OCI-LY7 (cell line): ENCODE measurements around the gene GPSM1. TPM values are rescaled to one million over a fixed set of nuclear protein-coding genes. Genes with fewer than 3 reads are reported as not detected.

Source experiments
- BruUV-seq: library from RNA; stranded (reverse); fragments of 400-500 nt; replicated peaks from 2 replicates; lab custom pipeline; 2021; lab: Mats Ljungman, UMichigan
- CTCF ChIA-PET: fragments of 300-600 bp; sonication (Branson Sonifier 250); formaldehyde crosslinking; loops from one replicate; lab custom pipeline; 2022; ENCODE audit warnings: antibody characterized with exemption; ENCODE audit not compliant: unreplicated experiment; lab: Charles Lee
- POLR2A ChIA-PET: fragments of 300-600 bp; sonication (Branson Sonifier 250); formaldehyde crosslinking; loops from one replicate; lab custom pipeline; 2022; ENCODE audit warnings: antibody characterized with exemption; lab: Charles Lee
- DNase-seq: peaks from one replicate; pipeline ENCODE4 v3.0.0-alpha.2; 2015; ENCODE audit warnings: low spot score
- H2AFZ ChIP-seq: fragments of 200-600 bp; sonication (generic), shearing (Covaris generic); 2 replicates; pipeline ENCODE4 v1.6.1; 2014; ENCODE audit warnings: mild to moderate bottlenecking, antibody characterized with exemption, low read length, moderate library complexity
- H3K27ac ChIP-seq: fragments of 200-600 bp; sonication (generic); 2 replicates; pipeline ENCODE4 v1.5.1; 2014; ENCODE audit warnings: mixed run types, low read depth, mild to moderate bottlenecking, moderate library complexity, low read length, inconsistent platforms; ENCODE audit not compliant: poor library complexity, severe bottlenecking
- H3K36me3 ChIP-seq: fragments of 200-600 bp; sonication (generic); 2 replicates; pipeline ENCODE4 v1.6.1; 2014; ENCODE audit warnings: mild to moderate bottlenecking, antibody characterized with exemption, low read length, moderate library complexity, mixed read lengths; ENCODE audit not compliant: insufficient read depth
- H3K4me1 ChIP-seq: fragments of 200-600 bp; sonication (generic); 2 replicates; pipeline ENCODE4 v1.5.1; 2014; ENCODE audit warnings: mild to moderate bottlenecking, low read length; ENCODE audit not compliant: insufficient read depth, poor library complexity, severe bottlenecking
- H3K4me2 ChIP-seq: fragments of 200-600 bp; sonication (generic); 2 replicates; pipeline ENCODE4 v1.6.1; 2014; ENCODE audit warnings: mild to moderate bottlenecking, low read length
- H3K4me3 ChIP-seq: fragments of 200-600 bp; sonication (generic); 2 replicates; pipeline ENCODE4 v1.5.1; 2014; ENCODE audit warnings: mild to moderate bottlenecking, low read depth, low read length; ENCODE audit not compliant: poor library complexity, severe bottlenecking
- H3K79me2 ChIP-seq: fragments of 200-600 bp; sonication (generic); 2 replicates; pipeline ENCODE4 v1.6.1; 2016; ENCODE audit warnings: low read depth, mild to moderate bottlenecking, low read length, moderate library complexity, mixed read lengths; ENCODE audit not compliant: insufficient read depth
- H3K9me2 ChIP-seq: fragments of 200-600 bp; sonication (generic); 2 replicates; pipeline ENCODE4 v1.6.1; 2016; ENCODE audit warnings: mild to moderate bottlenecking, low read length, mixed read lengths; ENCODE audit not compliant: insufficient read depth
- H3K9me3 ChIP-seq: fragments of 200-600 bp; sonication (generic); 2 replicates; pipeline ENCODE4 v1.6.1; 2014; ENCODE audit warnings: mild to moderate bottlenecking, mixed run types, low read length, mixed read lengths
- H4K20me1 ChIP-seq: fragments of 200-600 bp; sonication (generic); 2 replicates; pipeline ENCODE4 v1.6.1; 2014; ENCODE audit warnings: mild to moderate bottlenecking, antibody characterized with exemption, low read length, moderate library complexity, mixed read lengths; ENCODE audit not compliant: insufficient read depth
- CTCF ChIP-seq: fragments of 200-600 bp; sonication (generic); conservative IDR thresholded peaks from 2 replicates; pipeline ENCODE4 v1.5.1; 2014; ENCODE audit warnings: mild to moderate bottlenecking, antibody characterized with exemption, low read length, moderate library complexity, mixed read lengths
- EZH2phosphoT487 ChIP-seq: fragments of 200-600 bp; sonication (generic); IDR thresholded peaks from 2 replicates; pipeline ENCODE4 v1.6.1; 2018; ENCODE audit warnings: low read depth, borderline replicate concordance, mild to moderate bottlenecking, mixed run types, antibody characterized with exemption, low read length, moderate library complexity, mixed read lengths
- intact Hi-C: fragments of 100-400 bp; cut with micrococcal nuclease; formaldehyde crosslinking; loops from one replicate; pipeline ENCODE4 v1.10.0; 2022; ENCODE audit not compliant: unreplicated experiment
- total RNA-seq, 2 experiments: library from RNA; depleted of rRNA in 1 of 2; stranded (reverse); fragments of >200 nt in 1 of 2; shearing (Covaris generic) in 1 of 2; gene quantifications; 2 replicates each; pipeline ENCODE4 v1.2.3, GENCODE V29; 2014 to 2022

GPSM1 gene
- total RNA-seq, 2 experiments from 2014 or later = not detected

DNA sequence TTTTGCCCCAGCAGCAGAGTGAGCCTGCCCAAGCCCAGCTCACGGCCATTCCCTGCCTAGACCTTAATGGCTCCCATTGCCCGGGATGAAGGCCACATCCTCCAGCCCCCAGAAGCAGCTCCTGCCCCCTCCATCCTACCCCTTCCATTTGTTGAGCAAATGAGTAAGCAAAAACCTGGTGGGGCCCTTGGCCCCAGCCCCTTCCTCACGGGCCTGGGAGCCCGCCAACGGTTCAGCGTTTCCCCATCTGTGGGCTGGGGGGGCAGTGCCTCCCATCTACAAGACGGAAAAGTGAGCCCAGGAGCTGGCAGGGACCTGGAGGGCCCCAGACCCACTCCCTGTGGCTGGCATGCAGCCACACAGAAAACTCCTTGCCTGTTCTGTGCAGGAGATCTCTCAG lies 27.8 kb upstream of the GPSM1 start:
- Histone ChIP-seq H3K4me2 (no peak overlapping the region), H3K9me2 (no peaks in the 10 kb centered on the region), H4K20me1 (no peaks in the 10 kb centered on the region), H3K4me3 (no peak overlapping the region), H3K9me3 (no peaks in the 10 kb centered on the region), H3K36me3 (no peaks in the 10 kb centered on the region), H3K27ac (no peak overlapping the region), H3K4me1 (no peaks in the 10 kb centered on the region), H2AFZ (no peak overlapping the region), H3K79me2 (no peaks in the 10 kb centered on the region)
- BruUV-seq = no TSS peak
- CTCF ChIA-PET = interaction anchor here (0.5 kb wide), 1 partner anchor 65 kb away, joined by 10 read pairs; no protein-coding TSS in a partner anchor
- POLR2A ChIA-PET = no interaction called here
- DNase-seq = no peak
- TF ChIP-seq EZH2phosphoT487 (no peak), CTCF (no peak)
- intact Hi-C loops = no loop called here

DNA sequence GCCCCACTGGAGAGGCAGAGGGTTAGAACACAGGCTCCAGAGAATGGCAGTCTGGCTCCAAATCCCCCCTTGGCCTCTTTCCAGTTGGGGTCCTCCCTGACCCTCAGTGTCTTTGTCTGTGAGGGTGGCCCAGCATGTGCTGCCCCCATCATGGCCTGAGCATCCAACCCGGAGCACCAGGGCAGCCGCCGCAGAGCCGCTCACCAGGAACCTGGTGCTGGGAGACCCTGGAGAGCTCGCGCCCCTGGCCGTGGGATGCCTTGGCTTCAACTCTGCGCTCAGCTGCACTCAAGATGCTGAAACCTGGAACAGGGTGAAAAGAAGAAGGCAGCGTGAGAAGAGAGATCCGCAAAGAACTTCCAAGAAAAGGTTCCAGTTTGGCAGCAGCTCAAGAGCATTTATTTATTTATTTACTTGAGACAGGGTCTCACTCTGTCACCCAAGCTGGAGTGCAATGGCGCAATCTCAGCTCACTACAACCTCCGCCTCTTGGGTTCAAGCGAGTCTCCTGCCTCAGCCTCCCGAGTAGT lies 27.3 kb upstream of the GPSM1 start:
- CTCF ChIA-PET = no interaction called here
- POLR2A ChIA-PET = no interaction called here
- intact Hi-C loops = no loop called here
- no peaks in the 10 kb centered on the region for H3K9me2 ChIP-seq
- no peaks in the 10 kb centered on the region for H3K4me1 ChIP-seq
- no peak overlapping the region for H3K4me3 ChIP-seq
- H3K79me2 ChIP-seq = no peaks in the 10 kb centered on the region
- no TSS peak for BruUV-seq
- no peak for TF ChIP-seq CTCF
- TF ChIP-seq EZH2phosphoT487 = no peak
- H2AFZ ChIP-seq = no peak overlapping the region
- no peaks in the 10 kb centered on the region for H4K20me1 ChIP-seq
- no peak for DNase-seq
- H3K27ac ChIP-seq = no peak overlapping the region
- H3K9me3 ChIP-seq = no peaks in the 10 kb centered on the region
- H3K4me2 ChIP-seq = no peak overlapping the region
- no peaks in the 10 kb centered on the region for H3K36me3 ChIP-seq

DNA sequence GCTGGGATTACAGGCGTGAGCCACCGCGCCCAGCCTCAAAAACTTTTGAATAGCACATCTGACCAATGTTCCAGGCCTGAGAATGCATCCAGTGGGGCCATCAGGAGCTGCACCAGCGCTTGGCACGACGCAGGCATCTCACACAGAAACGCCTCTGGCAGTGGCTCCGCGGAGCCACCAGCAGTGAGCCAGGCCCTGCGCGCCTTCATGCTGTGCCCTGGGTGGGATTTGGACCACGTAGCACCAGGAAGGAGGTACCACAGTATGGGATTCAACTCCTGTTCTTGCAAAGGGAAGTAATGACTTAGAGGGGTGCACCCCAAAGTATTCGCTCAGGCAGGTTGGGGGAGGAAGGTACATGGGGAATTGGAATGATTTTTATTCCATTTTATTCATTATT lies 26.5 kb upstream of the GPSM1 start:
- no TSS peak for BruUV-seq
- H3K27ac ChIP-seq = no peak overlapping the region
- no peak overlapping the region for H2AFZ ChIP-seq
- no peaks in the 10 kb centered on the region for H3K4me1 ChIP-seq
- no peaks in the 10 kb centered on the region for H3K9me2 ChIP-seq
- no peaks in the 10 kb centered on the region for H3K36me3 ChIP-seq
- no peaks in the 10 kb centered on the region for H4K20me1 ChIP-seq
- ChIA-PET CTCF (no interaction called here), POLR2A (interaction anchor here (0.7 kb wide), 1 partner anchor 13 kb away, joined by 3 read pairs; no protein-coding TSS in a partner anchor)
- no peaks in the 10 kb centered on the region for H3K79me2 ChIP-seq
- H3K4me2 ChIP-seq = no peak overlapping the region
- no peak for DNase-seq
- no peak overlapping the region for H3K4me3 ChIP-seq
- no peak for TF ChIP-seq EZH2phosphoT487
- no peak for TF ChIP-seq CTCF
- intact Hi-C loops = no loop called here
- no peaks in the 10 kb centered on the region for H3K9me3 ChIP-seq
